Cerebellar nuclear complex (tissue), 1 donor: Measurements from ENCODE around the gene C9orf153.
"Not testable (repeated sequence)": the region's sequence is repeated elsewhere in the genome, so short reads cannot be mapped to it uniquely, and the experiment has no call there.

Experiments used
- DNase-seq, 2 experiments: peaks; one replicate each; lab custom pipeline; 2025; lab: John Stamatoyannopoulos, UW

C9orf153 gene

DNA sequence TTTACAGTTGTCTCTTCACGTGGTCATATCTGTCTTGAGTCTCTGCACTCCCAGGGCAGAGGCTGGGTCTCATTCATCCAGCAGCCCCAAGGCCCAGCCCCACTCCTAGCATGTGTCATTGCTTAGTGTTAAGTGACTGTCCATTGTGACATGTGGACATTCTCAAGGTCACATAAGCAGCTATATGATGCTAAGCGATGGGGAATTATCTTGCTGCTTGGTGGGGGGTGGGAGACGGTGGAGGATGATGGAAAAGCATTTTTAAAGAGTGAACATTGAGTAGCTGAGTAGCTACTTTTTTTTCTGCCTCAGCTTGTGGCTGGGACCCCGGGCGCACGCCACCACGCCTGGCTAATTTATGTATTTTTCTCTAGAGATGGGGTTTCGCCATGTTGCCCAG, at the start of gene C9orf153:
TSS of gene C9orf153 (minus strand) at position 101 of the 400 bp plus-strand sequence. CDS start 30,054 bp downstream, outside the sequence.
- DNase-seq: no peak

DNA sequence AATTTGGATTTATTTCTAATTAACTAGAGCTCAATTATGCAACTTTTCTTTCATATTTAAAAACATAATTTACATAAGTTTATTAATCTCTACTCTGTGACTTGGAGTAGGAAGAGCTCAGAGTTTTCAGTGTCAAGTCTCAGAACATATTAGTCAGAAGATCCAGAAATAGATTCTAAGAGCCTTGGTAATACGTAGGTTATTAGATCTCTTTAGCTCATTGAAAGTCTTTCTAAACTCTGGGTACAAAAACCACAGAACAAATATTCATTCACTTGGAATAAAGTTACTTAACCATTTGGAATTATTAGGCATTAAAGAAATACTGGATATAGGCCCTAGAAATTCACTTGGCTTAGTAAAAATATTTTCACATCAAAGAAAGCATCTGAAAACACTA, 49.2 kb upstream of the C9orf153 start:
- no peak for DNase-seq

DNA sequence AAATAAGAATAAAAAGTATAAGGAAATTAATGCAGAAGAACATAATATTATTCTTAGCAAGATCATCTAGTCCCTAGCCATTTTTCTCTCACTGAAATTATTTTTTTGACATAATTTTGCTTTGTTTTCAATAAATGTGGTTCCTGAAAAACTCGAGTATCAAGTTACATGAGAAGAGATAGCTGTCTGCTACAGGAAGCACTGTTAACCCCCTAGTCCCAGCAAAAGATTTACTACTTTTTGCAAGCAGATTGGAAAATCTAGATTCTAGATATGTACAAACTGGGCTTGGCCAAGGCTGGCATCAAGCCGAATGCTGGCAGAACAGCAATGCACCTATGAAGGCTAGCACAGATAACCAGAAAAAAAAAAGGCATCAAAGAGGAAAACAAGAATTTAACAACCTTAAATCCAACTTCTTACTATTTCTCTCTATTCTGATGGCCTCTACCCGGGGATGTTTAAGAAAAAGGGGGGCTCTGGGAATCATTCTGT, 44.8 kb upstream of the C9orf153 start:
- DNase-seq: no peak

DNA sequence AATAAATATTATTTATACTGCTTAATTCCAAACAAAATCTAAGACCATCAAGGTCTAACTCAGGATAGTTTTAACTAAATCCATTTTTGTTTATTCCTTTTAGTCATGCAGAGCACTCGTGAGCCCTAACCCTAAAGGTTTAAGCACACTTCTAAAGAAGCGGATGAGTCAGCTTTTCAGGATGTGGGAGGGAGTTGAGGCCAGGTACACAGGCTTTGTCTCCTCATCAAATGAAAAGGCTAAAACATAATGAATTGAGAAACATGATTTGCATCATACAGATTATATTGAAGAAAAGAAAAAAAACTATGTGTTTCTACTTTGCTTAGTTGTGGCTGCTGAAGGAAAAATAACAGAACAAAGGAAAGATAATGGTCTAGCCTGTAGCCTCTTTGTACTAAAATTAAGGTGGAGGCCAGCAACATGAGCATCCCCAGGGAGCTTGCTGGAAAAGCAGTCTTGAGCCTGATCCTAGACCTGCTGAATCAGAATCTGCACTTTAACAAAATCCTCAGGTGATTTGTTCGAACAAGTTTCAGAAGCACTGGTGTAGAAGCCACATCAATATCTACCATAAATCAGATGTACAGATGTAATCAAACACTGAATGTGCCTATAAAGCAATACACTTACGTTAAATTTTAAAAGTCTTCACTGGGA, 44.0 kb upstream of the C9orf153 start:
- DNase-seq: no peak

DNA sequence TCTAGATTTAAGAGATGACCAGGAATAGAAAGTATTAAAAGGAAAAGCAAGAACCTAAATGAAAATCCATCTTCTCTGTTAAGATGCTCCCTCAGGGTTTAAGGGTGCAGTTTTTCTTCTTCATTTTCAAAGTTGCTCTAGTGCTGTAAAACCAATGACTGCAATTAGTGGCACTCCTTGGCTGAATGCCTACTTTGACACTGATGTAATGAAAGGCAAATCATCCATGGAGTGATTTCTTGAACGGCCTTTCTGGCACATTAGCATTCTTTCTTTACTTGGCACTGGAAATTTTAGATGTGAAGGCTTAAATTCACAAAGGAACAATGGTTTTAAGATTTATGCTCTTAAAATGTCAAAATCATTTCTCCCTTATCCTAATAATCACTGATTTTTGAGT, 42.2 kb upstream of the C9orf153 start:
- no peak for DNase-seq

DNA sequence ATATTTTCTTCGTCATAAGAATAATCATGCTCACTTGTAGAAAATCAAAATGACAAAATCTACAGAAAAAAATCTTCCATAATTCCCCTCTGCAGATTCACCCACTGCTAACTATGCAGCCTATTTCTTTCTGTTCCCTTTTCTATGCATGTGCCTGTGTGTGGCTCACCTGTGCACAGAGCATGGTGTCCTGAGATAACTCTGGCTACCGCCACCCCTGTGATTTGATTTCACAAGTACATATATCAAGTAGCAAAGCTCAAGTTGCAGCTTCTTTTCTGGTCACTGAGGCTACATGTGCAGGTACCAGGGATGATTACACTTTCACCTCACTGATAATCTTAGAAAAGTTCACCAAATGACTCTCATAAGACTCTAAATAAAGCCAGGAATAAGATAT, 41.2 kb upstream of the C9orf153 start:
- DNase-seq: no peak

DNA sequence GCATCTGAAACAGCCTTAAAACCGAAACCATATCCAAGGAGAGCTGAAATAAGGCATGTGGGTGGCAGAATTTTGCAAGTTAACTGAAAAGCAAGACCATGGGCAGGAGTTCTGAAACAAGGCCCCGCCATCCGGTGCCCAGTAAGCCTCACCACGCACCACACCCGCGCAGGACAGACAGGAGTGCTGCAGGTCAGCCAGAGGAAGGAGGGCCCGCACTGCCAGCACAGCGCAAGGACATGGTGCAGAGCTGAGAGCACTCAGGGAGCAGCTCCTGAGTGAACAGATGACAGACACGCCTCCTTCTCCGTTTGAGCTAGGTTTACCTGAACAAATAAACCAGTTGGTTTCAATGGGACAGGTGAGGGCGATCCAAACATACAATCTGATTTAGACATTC, 39.4 kb upstream of the C9orf153 start:
- DNase-seq: no peak

DNA sequence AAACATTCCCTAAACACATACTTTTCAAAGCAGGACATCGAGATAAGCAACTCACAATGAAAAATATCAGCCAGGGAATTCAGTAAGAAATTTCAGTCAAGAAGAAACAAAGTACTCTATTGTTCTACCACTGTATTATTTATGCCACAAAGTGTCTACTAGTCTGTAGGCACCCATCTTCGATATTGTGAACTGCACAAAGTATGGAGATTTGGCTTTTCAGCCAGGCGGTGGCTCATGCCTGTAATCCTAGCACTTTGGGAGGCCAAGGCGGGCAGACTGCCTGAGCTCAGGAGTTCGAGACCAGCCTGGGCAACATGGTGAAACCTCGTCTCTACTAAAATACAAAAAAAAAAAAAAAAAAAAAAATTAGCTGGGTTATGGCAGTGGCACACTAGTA, 30.9 kb upstream of the C9orf153 start:
- DNase-seq: not testable (repeated sequence)

DNA sequence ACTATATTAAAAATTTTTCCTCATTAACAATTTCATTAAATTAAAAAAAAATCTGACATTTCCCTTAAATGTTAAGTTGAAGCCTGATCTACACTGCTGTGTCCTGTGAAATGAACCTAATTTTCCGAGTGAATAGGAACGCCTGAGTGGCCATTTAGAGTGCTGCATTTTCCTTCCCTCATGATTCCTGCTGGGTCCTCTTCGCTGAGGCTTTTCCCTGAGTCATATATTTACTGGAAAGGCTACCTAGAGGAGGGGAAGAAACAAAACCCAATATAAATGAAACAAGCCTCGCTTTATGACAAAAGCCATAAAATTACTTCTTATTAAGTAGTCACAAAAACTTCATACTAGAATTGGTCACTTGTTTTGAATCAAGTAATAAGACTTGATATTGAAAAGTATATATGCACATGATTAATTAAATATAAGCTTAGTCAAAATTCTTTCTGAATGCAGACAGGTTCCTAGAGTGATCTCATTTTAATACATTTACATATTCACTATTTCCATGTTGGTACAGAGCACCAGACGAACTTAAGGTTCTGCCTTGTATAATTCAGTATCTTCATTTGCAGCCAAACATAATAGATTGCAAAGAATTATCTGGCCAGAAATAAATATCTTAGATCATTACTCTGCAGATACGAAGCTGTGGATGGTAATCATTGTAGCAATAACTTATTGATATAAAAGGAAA, 29.2 kb upstream of the C9orf153 start:
- DNase-seq: no peak

DNA sequence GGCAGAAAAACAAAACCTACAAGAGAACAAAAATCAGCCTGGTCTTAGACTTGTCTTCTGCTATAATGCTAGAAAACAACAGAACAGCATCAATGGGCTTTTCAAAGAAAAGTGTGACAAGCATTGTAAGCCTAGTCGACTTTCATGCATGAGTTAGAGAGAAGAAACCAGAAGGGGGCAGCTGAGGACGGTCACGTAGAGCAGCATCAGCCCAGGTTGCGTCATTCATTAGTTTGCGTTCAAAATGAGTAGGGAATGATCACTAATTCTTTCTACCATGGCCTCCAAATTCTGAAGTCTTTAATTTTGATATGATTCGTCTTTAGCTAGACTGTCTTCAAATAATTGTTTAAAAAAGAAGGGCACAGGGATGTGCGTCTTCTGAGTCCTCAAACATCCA, 27.6 kb upstream of the C9orf153 start:
- no peak for DNase-seq

DNA sequence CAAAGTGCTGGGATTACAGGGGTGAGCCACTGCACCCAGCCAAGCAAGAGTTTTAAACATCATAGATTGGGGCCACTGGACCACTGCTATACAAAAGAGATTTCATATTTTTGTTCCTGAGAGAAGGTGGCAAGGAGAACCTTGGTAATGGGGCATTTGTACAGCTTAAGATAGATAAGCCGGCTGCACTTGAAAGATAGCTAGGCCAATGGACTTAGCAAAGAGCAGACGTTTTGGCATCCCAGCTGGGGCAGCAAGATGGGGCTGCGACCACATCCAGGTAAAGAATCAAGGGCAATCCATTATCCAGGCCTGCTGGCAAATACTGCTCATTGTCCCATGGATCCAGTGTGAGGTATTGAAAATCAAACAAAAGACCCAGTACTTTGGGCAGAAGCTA, 26.8 kb upstream of the C9orf153 start:
- no peak for DNase-seq

DNA sequence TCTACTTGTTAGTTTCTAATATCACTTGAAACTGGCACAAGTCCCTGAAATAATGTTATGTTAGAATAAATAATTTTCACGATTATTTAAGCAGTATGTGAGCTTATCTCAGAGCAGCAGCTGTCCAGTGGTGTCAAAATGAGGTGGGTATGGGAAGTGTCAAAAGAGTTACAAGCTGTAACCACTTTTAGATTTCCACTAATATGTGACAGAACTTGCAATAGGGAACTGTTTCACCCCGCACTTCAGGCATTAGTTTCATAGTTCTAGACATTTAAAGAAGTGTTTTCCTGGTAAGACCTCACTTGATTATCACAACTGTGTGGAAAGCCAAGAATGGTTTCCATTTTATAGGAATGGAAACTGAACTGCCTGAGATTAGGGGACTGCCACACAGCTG, 25.8 kb upstream of the C9orf153 start:
- no peak for DNase-seq

DNA sequence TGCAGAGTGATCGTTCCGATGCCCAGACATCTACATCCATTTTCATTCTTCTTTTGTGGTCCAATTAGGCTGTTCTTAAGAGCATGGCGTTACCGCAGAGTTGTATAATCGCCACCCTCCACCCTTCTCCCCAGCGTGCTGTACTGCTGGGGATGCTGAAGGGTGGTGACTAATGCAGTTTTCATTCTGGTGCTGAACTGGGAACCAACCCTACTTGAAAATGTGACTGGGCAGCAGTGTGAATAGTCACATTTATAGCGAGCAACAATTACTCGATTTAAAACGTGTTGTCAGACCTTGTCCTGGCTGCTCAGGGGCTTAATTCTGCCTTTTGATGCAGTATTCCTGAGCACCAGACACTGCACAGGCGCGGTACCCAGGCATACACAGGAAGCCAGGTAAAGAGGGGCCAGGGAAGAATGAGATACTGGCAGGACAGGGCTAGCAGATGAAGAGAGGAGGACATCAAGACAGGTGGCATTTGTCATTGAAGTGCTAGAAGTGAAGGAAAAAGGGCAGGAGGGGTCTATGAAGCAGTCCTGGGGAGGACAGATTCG, 23.6 kb upstream of the C9orf153 start:
- DNase-seq: no peak

DNA sequence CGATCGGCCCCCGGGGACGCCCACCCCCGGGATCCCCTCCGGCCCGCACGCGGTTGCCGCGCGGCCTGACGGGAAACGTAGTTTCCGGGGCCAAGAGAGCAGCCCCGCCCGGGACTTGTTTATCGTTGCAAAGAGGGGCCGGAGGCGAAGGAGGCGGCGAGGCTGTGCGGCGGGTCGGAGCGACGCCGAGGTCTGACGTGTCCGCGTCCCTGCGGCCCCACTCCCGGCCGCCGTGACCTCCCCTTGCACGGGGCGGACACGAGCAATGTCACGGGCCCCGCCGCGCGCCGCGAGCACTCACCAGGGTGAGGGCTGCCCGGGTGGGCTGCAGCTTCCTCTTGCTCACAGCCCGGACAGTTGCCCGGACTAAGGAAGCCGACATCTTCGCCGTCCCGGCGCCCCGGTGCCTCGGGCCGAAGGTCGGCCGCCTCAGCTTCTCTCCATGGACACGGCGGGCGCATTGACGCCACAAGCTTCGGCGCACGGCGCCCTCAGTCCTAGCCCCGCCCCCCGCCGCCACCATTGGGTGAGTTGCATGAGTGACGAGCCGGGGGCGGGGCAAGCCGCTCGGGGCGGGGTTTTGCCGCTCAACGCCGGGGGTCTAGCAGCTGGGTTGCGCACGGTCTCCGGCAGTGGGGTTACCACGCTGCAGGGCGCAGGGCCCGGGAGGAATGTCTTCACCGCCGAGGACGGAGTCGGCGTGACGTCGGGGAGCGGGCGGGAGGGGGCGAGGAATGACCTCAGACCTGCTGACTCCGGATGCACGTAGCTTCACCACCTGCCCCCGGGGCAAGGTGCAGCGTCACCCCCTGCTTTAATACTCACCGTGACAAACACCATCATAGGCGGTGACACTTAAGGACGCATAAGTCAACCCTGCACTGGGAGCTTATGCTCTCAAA, 22.9 kb upstream of the C9orf153 start, which contains the start of gene ISCA1:
TSS of gene ISCA1 (minus strand) at position 462 of the 902 bp plus-strand sequence. CDS start at position 382, 80 bp downstream.
- DNase-seq: peak; percentile 48 to 80

DNA sequence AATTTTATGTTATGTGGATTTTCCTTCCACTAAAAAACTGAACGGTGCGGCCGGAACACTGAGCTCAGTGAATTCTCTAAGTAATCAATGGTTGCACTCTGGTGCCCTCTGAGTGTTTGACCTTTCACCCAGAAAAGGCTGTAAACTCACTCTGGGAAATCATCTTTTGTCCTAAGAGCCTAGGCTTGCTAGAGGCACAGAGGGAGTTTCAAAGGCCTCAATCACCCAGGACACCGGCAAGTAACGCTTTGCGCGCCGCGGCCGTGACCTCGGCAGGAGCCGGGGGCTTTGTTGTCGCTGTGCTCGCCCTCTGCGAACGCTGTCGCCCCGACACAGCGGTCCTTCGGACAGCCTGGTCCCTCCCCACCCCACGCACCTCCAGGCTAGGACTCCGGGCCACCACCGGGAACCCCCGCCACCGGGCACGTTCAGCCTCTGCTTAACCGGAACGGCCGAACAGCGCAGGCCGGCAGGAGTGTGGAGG, 22.2 kb upstream of the C9orf153 start:
- no peak for DNase-seq

DNA sequence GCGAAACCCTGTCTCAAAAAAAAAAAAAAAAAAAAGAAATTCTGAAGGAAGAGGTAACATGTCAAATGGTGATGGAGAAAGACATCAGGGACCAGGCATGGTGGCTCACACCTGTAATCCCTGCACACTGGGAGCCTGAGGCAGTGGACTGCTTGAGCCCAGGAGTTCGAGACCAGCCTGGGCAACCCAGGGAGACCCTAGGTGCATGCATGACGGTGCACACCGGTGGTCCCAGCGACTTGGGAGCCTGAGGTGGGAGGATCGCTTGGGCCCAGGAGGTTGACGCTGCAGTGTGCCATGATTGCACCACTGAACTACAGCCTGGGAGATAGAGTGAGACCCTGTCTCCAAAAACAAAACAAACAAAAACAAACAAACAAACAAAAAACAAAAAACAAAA, 21.1 kb upstream of the C9orf153 start:
- DNase-seq: no peak

DNA sequence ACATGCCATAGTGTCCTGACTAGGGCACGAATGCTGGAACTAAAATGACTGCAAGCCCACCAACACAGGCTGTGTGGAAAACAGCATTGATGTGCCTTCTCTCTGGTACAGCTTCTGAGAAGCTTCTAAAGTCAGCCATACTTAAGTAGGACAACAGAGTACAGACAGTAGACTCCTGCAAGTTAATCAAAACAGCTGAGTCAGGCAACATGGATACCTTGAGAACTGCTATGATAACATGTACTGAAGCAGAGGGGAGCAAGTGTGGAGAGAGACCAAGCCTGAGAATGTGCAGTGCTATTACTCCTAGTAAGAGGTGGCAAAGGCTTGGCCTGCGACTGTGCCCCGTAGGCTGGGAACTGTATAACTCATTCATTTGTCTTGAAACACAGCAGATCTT, 20.4 kb upstream of the C9orf153 start:
- DNase-seq: no peak

DNA sequence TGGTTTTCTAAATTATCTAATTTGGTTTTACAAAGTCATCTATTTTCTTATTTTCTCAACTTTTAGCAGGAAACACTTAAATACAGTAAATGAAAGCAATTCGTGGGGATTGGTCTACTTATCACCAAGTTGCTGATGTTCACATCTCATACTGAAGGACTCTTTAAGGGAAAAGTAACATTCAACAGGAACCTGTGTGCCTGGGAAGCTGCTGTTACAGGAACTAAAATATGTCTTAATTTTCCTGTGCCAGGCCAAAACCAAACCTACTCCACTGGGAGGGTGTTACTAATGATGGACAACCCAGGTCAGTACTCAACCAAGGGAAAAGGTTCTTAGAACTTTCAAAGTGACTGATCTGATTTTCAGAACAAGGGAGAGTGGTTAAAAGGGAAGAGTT, 17.6 kb upstream of the C9orf153 start:
- no peak for DNase-seq

DNA sequence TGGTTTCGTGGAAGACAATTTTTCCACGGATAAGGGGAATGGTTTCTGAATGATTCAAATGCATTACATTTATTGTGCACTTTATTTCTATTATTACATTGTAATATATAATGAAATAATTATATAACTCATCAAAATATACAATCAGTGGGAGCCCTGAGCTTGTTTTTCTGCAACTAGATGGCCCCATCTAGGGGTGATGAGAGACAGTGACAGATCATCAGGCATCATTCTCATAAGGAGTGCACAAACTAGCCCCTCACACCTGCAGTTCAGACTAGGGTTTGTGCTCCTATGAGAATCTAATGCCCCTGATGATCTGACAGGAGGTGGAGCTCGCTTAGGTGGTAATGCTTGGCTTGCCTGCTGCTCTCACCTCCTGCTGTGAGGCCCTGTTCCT, 16.5 kb upstream of the C9orf153 start:
- no peak for DNase-seq

DNA sequence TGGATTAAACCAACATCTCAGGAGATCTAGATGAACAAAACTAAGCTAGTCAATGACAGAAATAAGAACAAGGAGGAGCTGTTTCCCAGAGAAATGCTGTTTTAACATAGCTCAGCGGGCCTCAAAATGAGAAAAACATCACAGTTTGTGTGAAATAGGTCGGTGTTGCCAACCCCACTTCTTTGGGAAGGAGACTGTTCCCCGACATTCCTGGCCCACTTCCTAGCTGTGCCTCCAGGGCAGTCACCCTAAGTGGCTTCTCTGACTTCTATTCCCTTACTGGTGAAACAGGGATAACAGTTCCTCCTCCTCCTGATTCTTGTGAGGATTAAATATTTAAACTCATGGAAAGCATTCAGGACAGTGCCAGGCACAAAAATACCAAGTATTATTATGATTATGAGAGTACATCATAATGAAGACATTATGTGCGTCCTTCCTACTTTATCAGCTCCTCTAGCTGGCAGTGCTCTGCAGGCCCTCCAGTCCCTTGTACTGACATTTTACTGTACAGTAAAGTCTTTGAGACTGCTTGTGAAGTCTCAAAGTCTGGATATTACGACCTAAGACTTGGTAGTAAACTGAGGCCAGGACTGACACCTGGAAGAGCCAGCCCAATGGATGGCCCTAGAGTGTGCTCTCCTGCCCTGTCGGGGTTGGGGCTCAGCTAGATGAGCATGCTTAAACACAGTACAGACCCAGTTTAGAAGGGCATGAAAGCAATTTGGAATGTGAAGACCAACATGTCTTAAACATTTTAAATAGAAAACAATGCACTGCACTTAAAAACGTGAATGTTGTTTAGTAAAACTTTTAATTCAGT, 15.6 kb upstream of the C9orf153 start:
- DNase-seq: no peak

DNA sequence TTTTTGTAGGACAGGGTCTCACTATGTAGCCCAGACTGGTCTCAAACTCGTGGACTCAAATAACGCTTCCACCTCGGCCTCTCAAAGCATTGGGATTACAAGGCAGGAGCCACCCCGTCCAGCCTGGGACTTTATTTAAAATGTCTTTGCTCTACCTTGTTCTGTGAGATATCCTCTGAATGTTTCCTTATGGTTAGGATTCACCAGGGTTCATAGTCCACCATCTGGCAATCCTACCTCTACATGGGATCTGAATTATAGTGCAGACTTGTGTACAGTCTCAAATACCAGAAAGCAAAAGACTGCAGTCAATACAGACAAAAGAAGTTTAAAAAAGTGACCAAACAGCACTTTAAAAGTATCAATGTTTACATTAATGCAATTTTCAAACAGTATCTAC, 12.8 kb upstream of the C9orf153 start:
- DNase-seq: no peak
